A549 treated with AZD9567 at 1 μM for 4 hours (cell line): ENCODE results near the gene MRPS33. TPM values are rescaled to one million over a fixed set of nuclear protein-coding genes. Genes with fewer than 3 reads are reported as not detected.

ENCODE experiments used
- total RNA-seq: library from RNA; stranded (reverse); fragments of 200-300 nt; extraction: Qiagen RNA extraction; gene quantifications from 5 replicates; pipeline ENCODE4 v1.2.3, GENCODE V29; 2022; ENCODE audit not compliant: insufficient read depth

The MRPS33 gene
- total RNA-seq: 95.0 to 113 TPM (median 109 TPM) in 5 replicates

GRCh38 chr7:141014524-141015395 lies at the start of gene MRPS33:
Gene MRPS33 (minus strand): TSS chr7:141014952. CDS start chr7:141010633, 4,319 bp downstream.

Other genes starting within 250 kb of the MRPS33 start
- 4.8 to 6.6 TPM (median 6.0 TPM) in 5 replicates for gene BRAF, start 90.0 kb downstream of the MRPS33 start, total RNA-seq
- 0.87 to 1.4 TPM (median 1.2 TPM) in 5 replicates for gene TMEM178B, start 59.1 kb upstream of the MRPS33 start, total RNA-seq